GM12865 (cell line): ENCODE measurements around the gene RPS21.
A peak's percentile ranks its signal among the peaks of the same experiment; 100 is the strongest.

Source experiments
- DNase-seq: peaks from one replicate; pipeline ENCODE4 v3.0.0; 2010; ENCODE audit warnings: low read depth
- H3K4me3 ChIP-seq: 2 replicates; pipeline ENCODE4 v1.5.1; 2011; ENCODE audit warnings: mild to moderate bottlenecking, low read depth, low read length, control low read depth
- CTCF ChIP-seq: IDR thresholded peaks from 2 replicates; pipeline ENCODE4 v1.5.1; 2011; ENCODE audit warnings: low read length, control low read depth, low read depth, inconsistent platforms; ENCODE audit not compliant: insufficient read depth; ENCODE audit errors: missing control alignments

Gene RPS21

DNA sequence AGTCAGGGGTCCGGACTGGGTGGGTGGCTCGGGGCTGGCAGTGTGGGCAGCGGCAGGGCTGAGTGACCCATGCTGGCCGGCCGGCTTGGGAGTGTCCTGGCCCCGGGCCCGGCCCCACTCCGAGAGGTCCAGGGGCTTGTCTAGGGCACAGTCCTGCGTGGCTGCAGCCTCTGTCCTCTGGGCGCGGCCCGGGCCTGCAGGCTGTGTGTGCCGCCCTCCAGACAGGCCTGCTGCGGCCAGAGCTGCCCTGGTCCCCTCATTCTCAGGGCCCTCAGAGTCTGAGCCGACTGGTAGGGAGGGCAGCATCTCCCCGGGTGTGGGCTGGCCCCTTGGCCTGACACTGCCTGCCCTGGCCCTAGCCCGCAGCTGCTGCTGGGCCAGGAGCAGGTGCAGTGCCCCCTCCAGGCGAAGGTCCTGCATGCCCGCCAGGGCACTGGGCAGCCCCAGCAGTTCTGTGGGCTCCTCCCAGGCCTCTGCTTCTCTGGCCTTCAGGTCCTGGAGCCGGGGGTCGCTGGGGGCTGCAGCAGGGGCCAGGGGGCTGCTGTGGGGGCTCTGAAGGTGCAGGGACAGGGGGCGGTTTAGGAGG, 27.1 kb downstream of the RPS21 start:
- no peak for DNase-seq
- TF ChIP-seq CTCF, result peak; percentile 9
- no peak overlapping the region for H3K4me3 ChIP-seq

- no peak overlapping the region for H3K4me3 ChIP-seq
- no peak for TF ChIP-seq CTCF
- no peak for DNase-seq
Measured at GRCh38 chr20:62415354-62416111, 28.6 kb downstream of the RPS21 start.

DNA sequence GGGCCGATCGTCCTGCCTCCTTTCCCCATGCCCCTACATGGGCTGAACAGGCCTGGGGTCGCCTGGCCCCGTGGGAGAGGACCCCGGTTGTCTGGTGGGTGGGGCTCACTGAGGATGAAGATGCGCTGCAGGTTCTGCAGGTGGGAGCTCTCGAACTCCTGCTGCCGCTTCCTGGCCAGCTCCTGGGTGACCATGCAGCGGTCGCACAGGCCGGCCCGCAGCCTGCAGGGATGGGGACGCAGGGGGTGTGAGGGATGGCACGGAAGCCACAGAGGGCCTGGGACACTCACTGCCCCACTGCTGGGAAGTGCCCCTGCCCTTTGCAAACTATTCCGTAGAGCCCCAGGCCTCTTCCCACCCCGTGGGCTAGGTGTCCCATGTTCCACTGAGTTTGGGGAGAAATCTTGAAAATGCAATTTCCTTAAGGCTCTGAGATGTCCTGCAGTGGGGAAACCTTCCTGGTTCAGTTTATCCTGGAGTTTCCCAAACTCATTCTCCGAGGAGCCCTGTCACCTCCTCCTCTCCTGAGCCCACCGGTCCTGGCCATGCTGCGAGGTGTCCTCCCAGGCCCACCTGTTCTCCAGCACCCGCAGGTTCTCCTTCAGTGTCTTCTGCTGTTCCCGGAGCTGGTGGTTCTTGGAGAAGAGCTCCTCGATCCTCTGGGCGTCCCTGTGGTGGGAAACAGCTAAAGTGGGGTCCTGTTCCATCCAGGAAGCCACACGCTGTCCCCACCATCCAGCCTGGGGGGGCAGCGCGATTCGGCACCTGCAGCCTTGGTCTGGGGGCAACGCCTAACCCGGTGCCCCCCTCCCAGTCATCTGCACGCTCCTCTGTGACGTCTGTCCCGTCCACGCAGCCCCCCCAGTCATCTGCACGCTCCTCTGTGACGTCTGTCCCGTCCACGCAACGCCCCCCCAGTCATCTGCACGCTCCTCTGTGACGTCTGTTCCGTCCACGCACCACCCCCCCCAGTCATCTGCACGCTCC, 30.0 kb downstream of the RPS21 start:
- no peak overlapping the region for H3K4me3 ChIP-seq
- no peak for DNase-seq
- TF ChIP-seq CTCF, result no peak

- no peak overlapping the region for H3K4me3 ChIP-seq
- DNase-seq, result no peak
- TF ChIP-seq CTCF, result no peak
Measured at GRCh38 chr20:62417981-62418708, 31.2 kb downstream of the RPS21 start.

GRCh38 chr20:62418709-62419487, 32.0 kb downstream of the RPS21 start:
- no peak for DNase-seq
- H3K4me3 ChIP-seq, result no peak overlapping the region
- no peak for TF ChIP-seq CTCF

DNA sequence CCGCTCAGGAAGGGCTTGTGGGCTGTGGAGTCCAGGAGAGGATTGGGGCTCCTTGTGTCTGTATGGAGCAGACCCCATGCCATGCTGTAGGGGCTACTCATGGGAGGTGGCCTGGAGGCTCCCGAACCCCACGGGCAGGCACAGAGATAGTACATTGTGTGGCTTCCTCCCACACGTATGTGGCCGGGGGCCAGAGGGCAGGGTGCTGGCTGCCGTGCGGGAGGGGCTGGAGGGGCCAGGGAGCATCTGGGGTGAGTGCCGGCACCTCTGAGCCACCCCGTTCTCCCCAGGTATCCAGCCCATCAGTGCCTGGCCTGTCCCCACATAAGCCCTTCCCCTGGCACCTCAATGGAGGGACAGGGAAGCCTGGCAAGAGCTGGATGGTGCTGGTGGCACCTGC, 32.9 kb downstream of the RPS21 start:
- H3K4me3 ChIP-seq, result no peak overlapping the region
- DNase-seq, result no peak
- TF ChIP-seq CTCF, result no peak
